Heart left ventricle (tissue), 13 donors: Measurements from ENCODE around the gene AHSP.

ENCODE experiments used
- POLR2A ChIP-seq, 2 donors: fragments of 450-650 bp; IDR thresholded peaks; one replicate each; pipeline ENCODE4 v1.6.1; 2017; ENCODE audit warnings: antibody characterized with exemption in 2 of 2, mild to moderate bottlenecking in 2 of 2, moderate library complexity in 2 of 2
- TF ChIP-seq, protein P1 (sequence below), 12 donors: fragments of 200-600 bp; sonication (generic) in 4 of 12; IDR thresholded peaks; one replicate each; pipeline versions ENCODE4 v1.5.0 to v1.8.0; 2018 to 2022; ENCODE audit warnings: antibody characterized with exemption in 12 of 12, mild to moderate bottlenecking in 5 of 12
- donor health status: ischemic (EF 13 %, LVEDD 7.1; RV severe dilation, severe dysfunction).
- donor health status: DM: no; HTN: yes; CAD: no.
- donor health status: DM: no; HTN: no; CAD: no.
- donor health status: ischemic (EF 25% LVEDD 6.9; RV normal size, moderate dysfunction).
- donor health status: ischemic (EF 25% LVEDD 5.7; RV mildly dilated, moderate dysfunction).
- donor health status: ischemic (EF 35%, LVEDD 5.7; RV mildly dilated, moderate dysfunction).
- donor health status: nonischemic (EF 11% LVEDD 7.7; RV severe dilation, severe dysfunction).
- donor health status: DM: yes; HTN: yes; CAD: no.
- donor health status: PGD.
- donor health status: ischemic (EF 29% LVEDD 5.4; RV normal size, mild dysfunction).
- donor health status: nonischemic (EF 23%, LVEDD 6.1; RV moderate dilation, normal function).

DNA sequence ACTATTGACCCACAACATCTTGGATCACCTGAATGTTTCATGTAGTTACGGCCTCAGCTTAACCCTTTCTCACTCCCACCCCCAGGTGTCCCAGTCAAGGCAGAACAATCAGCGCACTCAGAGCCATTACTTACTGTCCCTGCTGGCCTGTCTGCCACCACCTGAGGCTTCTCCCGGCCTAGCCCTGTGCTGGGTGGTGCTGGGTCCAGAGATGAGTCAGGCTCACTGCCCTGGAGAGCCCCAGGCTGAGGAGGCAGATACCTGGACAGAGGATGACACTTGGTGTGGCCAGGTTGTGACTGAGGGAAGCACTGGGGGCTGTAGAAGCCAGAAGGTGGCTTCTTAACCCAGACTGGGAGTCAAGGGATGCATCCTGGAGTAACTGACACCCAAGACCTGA lies 48.7 kb upstream of the AHSP start:
- TF ChIP-seq, protein P1, sequence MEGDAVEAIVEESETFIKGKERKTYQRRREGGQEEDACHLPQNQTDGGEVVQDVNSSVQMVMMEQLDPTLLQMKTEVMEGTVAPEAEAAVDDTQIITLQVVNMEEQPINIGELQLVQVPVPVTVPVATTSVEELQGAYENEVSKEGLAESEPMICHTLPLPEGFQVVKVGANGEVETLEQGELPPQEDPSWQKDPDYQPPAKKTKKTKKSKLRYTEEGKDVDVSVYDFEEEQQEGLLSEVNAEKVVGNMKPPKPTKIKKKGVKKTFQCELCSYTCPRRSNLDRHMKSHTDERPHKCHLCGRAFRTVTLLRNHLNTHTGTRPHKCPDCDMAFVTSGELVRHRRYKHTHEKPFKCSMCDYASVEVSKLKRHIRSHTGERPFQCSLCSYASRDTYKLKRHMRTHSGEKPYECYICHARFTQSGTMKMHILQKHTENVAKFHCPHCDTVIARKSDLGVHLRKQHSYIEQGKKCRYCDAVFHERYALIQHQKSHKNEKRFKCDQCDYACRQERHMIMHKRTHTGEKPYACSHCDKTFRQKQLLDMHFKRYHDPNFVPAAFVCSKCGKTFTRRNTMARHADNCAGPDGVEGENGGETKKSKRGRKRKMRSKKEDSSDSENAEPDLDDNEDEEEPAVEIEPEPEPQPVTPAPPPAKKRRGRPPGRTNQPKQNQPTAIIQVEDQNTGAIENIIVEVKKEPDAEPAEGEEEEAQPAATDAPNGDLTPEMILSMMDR (IDR thresholded peaks at IDR 0.05) = no peak
- TF ChIP-seq POLR2A (IDR thresholded peaks at IDR 0.05) = no peak
